ENCODE results near the gene CLEC4F. TPM values are rescaled to one million over a fixed set of nuclear protein-coding genes. Genes with fewer than 3 reads are reported as not detected.
A peak's percentile ranks its signal among the peaks of the same experiment; 100 is the strongest.

The CLEC4F gene
- total and polyA plus RNA-seq, 2 of the 13 experiments (the other 11 are each of a cell fraction or from before 2014, with no cell fraction given) = 0.12 to 0.13 TPM

GRCh38 chr2:70808983-70809958 lies 11.1 kb downstream of the CLEC4F start (continued):
- TF ChIP-seq ZNF44 (CRISPR knock-in tag; IDR thresholded peaks at IDR 0.05) (peak; percentile 40; the same call in 1 of the 2 replicates), ZNF263 (CRISPR knock-in tag; IDR thresholded peaks at IDR 0.05) (peak; percentile 50; the same call in 1 of the 2 replicates), TCF7L2 (IDR thresholded peaks at IDR 0.05; ENCODE audit: low read depth, low read length) (no peak), CTCF (CRISPR knock-in tag; IDR thresholded peaks at IDR 0.05) (no peak), ZNF260 (CRISPR knock-in tag; IDR thresholded peaks at IDR 0.05; ENCODE audit: borderline replicate concordance, low read depth) (no peak), BRCA1 (CRISPR knock-in tag; IDR thresholded peaks at IDR 0.05) (no peak), ZNF138 (CRISPR knock-in tag; IDR thresholded peaks at IDR 0.05; ENCODE audit: low read depth) (no peak), ZSCAN12 (CRISPR knock-in tag; IDR thresholded peaks at IDR 0.05) (no peak), ATF7 (IDR thresholded peaks at IDR 0.05) (no peak), ATF7 (CRISPR knock-in tag; IDR thresholded peaks at IDR 0.05) (no peak), TAF1 (CRISPR knock-in tag; IDR thresholded peaks at IDR 0.05) (0 out of 2 replicates have a peak, but pooled peaks have one; percentile 0), ZNF280B (CRISPR knock-in tag; IDR thresholded peaks at IDR 0.05; ENCODE audit: borderline replicate concordance) (no peak), RORA (CRISPR knock-in tag; IDR thresholded peaks at IDR 0.05) (no peak), ZFP82 (CRISPR knock-in tag; IDR thresholded peaks at IDR 0.05; ENCODE audit: borderline replicate concordance) (no peak), ZNF543 (CRISPR knock-in tag; IDR thresholded peaks at IDR 0.05) (no peak), ZNF556 (CRISPR knock-in tag; IDR thresholded peaks at IDR 0.05; ENCODE audit: borderline replicate concordance) (no peak), ZNF788 (CRISPR knock-in tag; IDR thresholded peaks at IDR 0.05; ENCODE audit: borderline replicate concordance) (no peak; the same call in 1 of the 2 replicates), STAG1 (CRISPR knock-in tag; IDR thresholded peaks at IDR 0.05) (no peak)

All from HepG2 (cell line).